Measurements from ENCODE around the gene SPATA16. TPM values are rescaled to one million over a fixed set of nuclear protein-coding genes. Genes with fewer than 3 reads are reported as not detected.

Gene SPATA16
- total and polyA plus RNA-seq, 2 experiments from 2014 or later: not detected

DNA sequence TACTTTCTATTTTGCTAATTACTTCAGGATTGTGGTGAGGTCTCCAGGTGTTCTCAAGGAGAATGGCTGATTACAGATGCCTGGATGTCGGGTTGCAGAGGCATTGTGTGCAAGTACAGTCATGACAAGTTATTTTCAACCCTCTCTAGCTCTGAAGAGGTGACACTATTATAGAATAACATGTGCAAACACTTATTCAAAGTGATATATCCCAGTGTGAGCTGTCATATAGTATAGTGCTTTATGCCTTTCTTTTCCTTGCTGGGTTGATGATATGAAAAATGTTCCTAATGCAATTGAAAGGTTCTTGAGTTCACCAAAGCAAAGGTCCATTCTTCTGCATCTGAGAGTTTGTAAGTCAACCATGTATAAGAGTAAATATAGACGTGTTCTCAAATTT lies 167.2 kb downstream of the SPATA16 start:
- DNase-seq (ENCODE audit: low spot score) (no peak), ATAC-seq (no peak)
- H3K79me2 ChIP-seq (replicated peaks; ENCODE audit: insufficient read depth): no peaks in the 10 kb centered on the region
- H2AFZ ChIP-seq: no peak overlapping the region
- no peaks in the 10 kb centered on the region for H3K4me1 Mint-ChIP-seq
- H3K4me2 ChIP-seq: no peak overlapping the region
- no peaks in the 10 kb centered on the region for H3K27me3 Mint-ChIP-seq (ENCODE audit: insufficient read depth, low read depth, poor library complexity)
- no peaks in the 10 kb centered on the region for H4K20me1 ChIP-seq (replicated peaks; ENCODE audit: insufficient read depth)
- H3K36me3 ChIP-seq (ENCODE audit: insufficient read depth): no peaks in the 10 kb centered on the region
- H3K4me1 ChIP-seq (ENCODE audit: insufficient read depth): no peaks in the 10 kb centered on the region
- TF ChIP-seq POLR2AphosphoS5 (IDR thresholded peaks at IDR 0.05; ENCODE audit: low read depth) (no peak), EZH2 (IDR thresholded peaks at IDR 0.05; ENCODE audit: low read depth, unreplicated experiment) (no peak), EZH2phosphoT487 (IDR thresholded peaks at IDR 0.05; ENCODE audit: unreplicated experiment) (no peak)
- TF ChIP-seq, protein P1, sequence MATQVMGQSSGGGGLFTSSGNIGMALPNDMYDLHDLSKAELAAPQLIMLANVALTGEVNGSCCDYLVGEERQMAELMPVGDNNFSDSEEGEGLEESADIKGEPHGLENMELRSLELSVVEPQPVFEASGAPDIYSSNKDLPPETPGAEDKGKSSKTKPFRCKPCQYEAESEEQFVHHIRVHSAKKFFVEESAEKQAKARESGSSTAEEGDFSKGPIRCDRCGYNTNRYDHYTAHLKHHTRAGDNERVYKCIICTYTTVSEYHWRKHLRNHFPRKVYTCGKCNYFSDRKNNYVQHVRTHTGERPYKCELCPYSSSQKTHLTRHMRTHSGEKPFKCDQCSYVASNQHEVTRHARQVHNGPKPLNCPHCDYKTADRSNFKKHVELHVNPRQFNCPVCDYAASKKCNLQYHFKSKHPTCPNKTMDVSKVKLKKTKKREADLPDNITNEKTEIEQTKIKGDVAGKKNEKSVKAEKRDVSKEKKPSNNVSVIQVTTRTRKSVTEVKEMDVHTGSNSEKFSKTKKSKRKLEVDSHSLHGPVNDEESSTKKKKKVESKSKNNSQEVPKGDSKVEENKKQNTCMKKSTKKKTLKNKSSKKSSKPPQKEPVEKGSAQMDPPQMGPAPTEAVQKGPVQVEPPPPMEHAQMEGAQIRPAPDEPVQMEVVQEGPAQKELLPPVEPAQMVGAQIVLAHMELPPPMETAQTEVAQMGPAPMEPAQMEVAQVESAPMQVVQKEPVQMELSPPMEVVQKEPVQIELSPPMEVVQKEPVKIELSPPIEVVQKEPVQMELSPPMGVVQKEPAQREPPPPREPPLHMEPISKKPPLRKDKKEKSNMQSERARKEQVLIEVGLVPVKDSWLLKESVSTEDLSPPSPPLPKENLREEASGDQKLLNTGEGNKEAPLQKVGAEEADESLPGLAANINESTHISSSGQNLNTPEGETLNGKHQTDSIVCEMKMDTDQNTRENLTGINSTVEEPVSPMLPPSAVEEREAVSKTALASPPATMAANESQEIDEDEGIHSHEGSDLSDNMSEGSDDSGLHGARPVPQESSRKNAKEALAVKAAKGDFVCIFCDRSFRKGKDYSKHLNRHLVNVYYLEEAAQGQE (IDR thresholded peaks at IDR 0.05; ENCODE audit: unreplicated experiment): no peak
- H3K27ac ChIP-seq (ENCODE audit: low read depth): no peak overlapping the region
- no peaks in the 10 kb centered on the region for H3K27me3 ChIP-seq (ENCODE audit: insufficient read depth)
- H3K9me2 ChIP-seq (ENCODE audit: insufficient read depth): no peaks in the 10 kb centered on the region
- H3K36me3 Mint-ChIP-seq (ENCODE audit: low read depth): no peaks in the 10 kb centered on the region
- H3F3A ChIP-seq (replicated peaks; ENCODE audit: low read depth): no peaks in the 10 kb centered on the region
- H3K27ac Mint-ChIP-seq: no peak overlapping the region
- H3K4me3 Mint-ChIP-seq: no peak overlapping the region
- no peak overlapping the region for H3K4me3 ChIP-seq
- H3K9me3 Mint-ChIP-seq: no peaks in the 10 kb centered on the region

GRCh38 chr3:172972717-172973116 lies 168.3 kb downstream of the SPATA16 start:
- no peak for ATAC-seq
- Histone ChIP-seq H3K4me2 (no peak overlapping the region), H3K27me3 (ENCODE audit: insufficient read depth) (no peaks in the 10 kb centered on the region), H3K4me3 (no peak overlapping the region), H3K4me1 (ENCODE audit: insufficient read depth) (no peaks in the 10 kb centered on the region), H3F3A (replicated peaks; ENCODE audit: low read depth) (no peaks in the 10 kb centered on the region), H2AFZ (no peak overlapping the region), H3K9me2 (ENCODE audit: insufficient read depth) (no peaks in the 10 kb centered on the region), H3K79me2 (replicated peaks; ENCODE audit: insufficient read depth) (no peaks in the 10 kb centered on the region), H3K36me3 (ENCODE audit: insufficient read depth) (no peaks in the 10 kb centered on the region), H4K20me1 (replicated peaks; ENCODE audit: insufficient read depth) (no peaks in the 10 kb centered on the region), H3K27ac (ENCODE audit: low read depth) (no peak overlapping the region)
- Mint-ChIP-seq H3K4me1 (no peaks in the 10 kb centered on the region), H3K36me3 (ENCODE audit: low read depth) (peaks cover 5% of the 10 kb centered on the region; the same call in 1 of the 3 replicates), H3K27me3 (ENCODE audit: insufficient read depth, low read depth, poor library complexity) (no peaks in the 10 kb centered on the region), H3K27ac (no peak overlapping the region), H3K4me3 (no peak overlapping the region), H3K9me3 (0 out of 3 replicates have a peak, but pooled peaks cover 2% of the 10 kb centered on the region)
- no peak for DNase-seq (ENCODE audit: low spot score)
- TF ChIP-seq CREB1 (CRISPR knock-in tag; IDR thresholded peaks at IDR 0.05; ENCODE audit: low read depth): no peak
- no peak for TF ChIP-seq NANOG (IDR thresholded peaks at IDR 0.05; ENCODE audit: borderline replicate concordance)
- TF ChIP-seq JUNB (IDR thresholded peaks at IDR 0.05; ENCODE audit: unreplicated experiment): no peak
- no peak for TF ChIP-seq EZH2phosphoT487 (IDR thresholded peaks at IDR 0.05; ENCODE audit: unreplicated experiment)
- TF ChIP-seq, protein P1 (IDR thresholded peaks at IDR 0.05; ENCODE audit: unreplicated experiment): no peak
